ENCODE results near the gene CHMP6. TPM values are rescaled to one million over a fixed set of nuclear protein-coding genes. Genes with fewer than 3 reads are reported as not detected.

Gene CHMP6
- total RNA-seq, 3 donors from 2014 or later (not counting 1 experiment from before 2014, with no cell fraction given) = 26.8 to 33.3 (median 33.0) TPM

DNA sequence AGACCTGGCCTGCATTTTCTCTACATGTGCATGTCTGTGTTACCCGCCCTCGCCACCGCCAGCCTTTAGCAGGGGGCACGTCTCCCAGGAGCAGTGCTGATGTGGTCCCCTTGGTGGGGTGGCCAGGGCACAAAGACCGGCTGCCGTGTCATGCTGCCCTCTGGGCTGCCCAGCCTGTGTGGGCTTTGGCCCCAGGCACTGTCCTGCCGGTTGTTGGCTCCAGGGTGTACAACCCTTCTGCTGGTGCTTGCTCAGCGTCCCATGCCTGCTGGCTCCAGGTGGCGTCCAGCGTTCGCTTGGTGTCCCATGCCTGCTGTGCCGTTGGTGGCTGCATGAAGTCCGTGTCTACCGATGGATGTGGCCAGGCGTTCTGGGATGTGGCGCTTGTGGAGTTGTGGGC lies 47.5 kb downstream of the CHMP6 start:
- H3K27ac Mint-ChIP-seq = no peak overlapping the region
- TF ChIP-seq, protein P1, sequence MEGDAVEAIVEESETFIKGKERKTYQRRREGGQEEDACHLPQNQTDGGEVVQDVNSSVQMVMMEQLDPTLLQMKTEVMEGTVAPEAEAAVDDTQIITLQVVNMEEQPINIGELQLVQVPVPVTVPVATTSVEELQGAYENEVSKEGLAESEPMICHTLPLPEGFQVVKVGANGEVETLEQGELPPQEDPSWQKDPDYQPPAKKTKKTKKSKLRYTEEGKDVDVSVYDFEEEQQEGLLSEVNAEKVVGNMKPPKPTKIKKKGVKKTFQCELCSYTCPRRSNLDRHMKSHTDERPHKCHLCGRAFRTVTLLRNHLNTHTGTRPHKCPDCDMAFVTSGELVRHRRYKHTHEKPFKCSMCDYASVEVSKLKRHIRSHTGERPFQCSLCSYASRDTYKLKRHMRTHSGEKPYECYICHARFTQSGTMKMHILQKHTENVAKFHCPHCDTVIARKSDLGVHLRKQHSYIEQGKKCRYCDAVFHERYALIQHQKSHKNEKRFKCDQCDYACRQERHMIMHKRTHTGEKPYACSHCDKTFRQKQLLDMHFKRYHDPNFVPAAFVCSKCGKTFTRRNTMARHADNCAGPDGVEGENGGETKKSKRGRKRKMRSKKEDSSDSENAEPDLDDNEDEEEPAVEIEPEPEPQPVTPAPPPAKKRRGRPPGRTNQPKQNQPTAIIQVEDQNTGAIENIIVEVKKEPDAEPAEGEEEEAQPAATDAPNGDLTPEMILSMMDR (IDR thresholded peaks at IDR 0.05) = no peak

DNA sequence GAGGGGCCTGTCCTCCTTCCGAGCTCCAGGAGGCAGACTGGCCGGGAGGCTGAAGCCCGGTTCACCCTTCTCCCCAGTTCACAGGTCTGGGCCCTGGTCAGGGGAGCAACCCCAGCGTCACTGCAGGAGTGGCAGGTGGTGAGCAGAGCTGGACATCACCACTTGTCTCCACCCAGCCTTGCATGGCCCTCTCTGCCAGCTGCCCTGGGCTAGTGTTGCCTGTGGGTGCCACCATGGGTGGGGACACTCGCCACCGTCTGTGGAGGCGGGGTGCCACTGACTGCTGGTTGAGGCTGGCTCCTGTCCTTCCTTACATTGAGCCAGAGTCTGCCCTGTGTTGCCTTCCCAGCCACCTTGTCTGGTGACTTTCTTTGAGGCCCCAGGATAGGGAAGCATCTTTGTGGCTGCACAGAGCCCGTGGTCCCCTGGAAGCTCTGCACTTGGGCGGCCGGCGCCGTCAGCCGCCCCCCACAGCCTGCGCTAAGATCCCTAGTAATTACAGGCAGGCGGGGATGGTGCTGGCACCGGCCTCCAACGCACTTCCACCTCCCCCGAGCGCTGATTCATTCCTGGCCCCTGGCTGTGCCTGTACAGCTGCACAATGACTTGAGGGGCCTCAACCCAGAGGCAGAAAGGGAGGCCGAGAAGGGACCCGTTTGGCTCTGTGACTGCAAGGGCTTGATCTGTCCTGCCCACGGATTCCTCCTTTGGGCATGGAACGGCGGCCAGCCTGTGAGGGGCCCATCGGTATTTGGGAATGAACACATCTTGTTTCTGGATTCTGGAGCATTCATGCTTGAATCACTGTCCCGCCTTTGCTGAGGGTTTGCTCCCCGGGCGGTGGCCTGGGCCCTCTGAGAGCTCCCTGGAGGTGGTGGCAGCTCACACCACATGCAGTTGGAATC lies 48.5 kb downstream of the CHMP6 start:
- Histone ChIP-seq H3K27ac (ENCODE audit: low read length) (no peak overlapping the region), H3K36me3 (ENCODE audit: control insufficient read depth, insufficient read depth, low read length) (no peaks in the 10 kb centered on the region), H3K9me3 (ENCODE audit: control insufficient read depth, insufficient read depth, low read length) (no peaks in the 10 kb centered on the region), H3K4me3 (ENCODE audit: low read length) (no peak overlapping the region), H3K4me1 (ENCODE audit: control insufficient read depth, insufficient read depth, low read length) (peaks cover 9% of the 10 kb centered on the region), H3K27me3 (ENCODE audit: control insufficient read depth, insufficient read depth, low read length) (no peaks in the 10 kb centered on the region)
- no peaks in the 10 kb centered on the region for H3K36me3 Mint-ChIP-seq
- 69% methylated on average over 28 of the region's 28 CpGs for WGBS (ENCODE audit: insufficient coverage)
- ATAC-seq (no peak), DNase-seq (no peak)
- peaks cover 0 to 6% of the 10 kb centered on the region in 2 donors for H3K27me3 Mint-ChIP-seq (ENCODE audit: low read depth in 2 of 2)
- peaks cover 8 to 23% of the 10 kb centered on the region in 2 donors for H3K4me1 Mint-ChIP-seq
- no peak overlapping the region for H3K4me3 Mint-ChIP-seq
- TF ChIP-seq, protein P1 (IDR thresholded peaks at IDR 0.05) = no peak
- no peak overlapping the region for H3K27ac Mint-ChIP-seq
- no peaks in the 10 kb centered on the region for H3K9me3 Mint-ChIP-seq
- intact Hi-C loops (cut with micrococcal nuclease) = loop anchor here (10.0 kb wide), 1 partner anchor 205 kb away; no protein-coding TSS in a partner anchor

More for the DNA sequence above, 47.5 kb downstream of the CHMP6 start:
- no peak overlapping the region for H3K4me3 Mint-ChIP-seq
- intact Hi-C loops (cut with micrococcal nuclease) = loop anchor here (10.0 kb wide), 1 partner anchor 206 kb away; no protein-coding TSS in a partner anchor
- no peak for ATAC-seq
- H3K4me3 ChIP-seq (ENCODE audit: low read length) = no peak overlapping the region
- no peak for DNase-seq
- H3K36me3 ChIP-seq (ENCODE audit: control insufficient read depth, insufficient read depth, low read length) = no peaks in the 10 kb centered on the region
- H3K4me1 ChIP-seq (ENCODE audit: control insufficient read depth, insufficient read depth, low read length) = peaks cover 9% of the 10 kb centered on the region
- H3K27me3 Mint-ChIP-seq (ENCODE audit: low read depth in 2 of 2) = peaks cover 0 to 6% of the 10 kb centered on the region in 2 donors
- whole genome bisulfite sequencing (ENCODE audit: insufficient coverage) = 90% methylated on average over 16 of the region's 16 CpGs
- peaks cover 8 to 19% of the 10 kb centered on the region in 2 donors for H3K4me1 Mint-ChIP-seq
- no peaks in the 10 kb centered on the region for H3K9me3 Mint-ChIP-seq
- no peaks in the 10 kb centered on the region for H3K9me3 ChIP-seq (ENCODE audit: control insufficient read depth, insufficient read depth, low read length)
- H3K27ac ChIP-seq (ENCODE audit: low read length) = no peak overlapping the region
- H3K27me3 ChIP-seq (ENCODE audit: control insufficient read depth, insufficient read depth, low read length) = no peaks in the 10 kb centered on the region
- H3K36me3 Mint-ChIP-seq = no peaks in the 10 kb centered on the region

DNA sequence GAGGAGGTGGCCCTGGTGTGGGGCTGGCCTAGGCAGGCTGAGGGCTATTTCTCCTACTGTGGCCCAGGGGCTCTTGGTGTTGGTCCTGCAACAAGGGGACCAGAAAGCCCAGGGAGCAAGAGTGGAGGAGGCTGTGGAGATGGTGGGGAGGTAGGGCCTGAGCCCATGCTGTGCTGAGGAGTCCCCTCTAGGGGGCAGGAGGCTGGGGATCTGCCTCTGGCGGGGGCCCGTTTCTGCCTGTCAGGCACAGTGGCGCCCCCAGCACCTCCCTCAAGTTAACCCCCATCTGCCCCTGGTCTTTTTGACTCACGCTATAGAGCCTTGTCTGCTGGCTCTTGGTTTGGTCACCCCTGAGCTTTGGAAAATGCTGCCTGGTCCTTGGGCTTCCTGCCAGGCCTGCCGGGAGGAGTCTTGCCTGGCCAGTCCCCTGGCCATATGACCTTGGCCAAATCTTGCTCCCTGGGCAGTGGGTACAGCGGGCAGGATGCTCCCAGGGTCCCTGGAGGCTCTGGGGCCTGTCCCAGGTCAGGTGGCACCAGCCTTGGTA lies 49.2 kb downstream of the CHMP6 start:
- H3K27ac ChIP-seq (ENCODE audit: low read length) = no peak overlapping the region
- TF ChIP-seq, protein P1 (IDR thresholded peaks at IDR 0.05) = no peak
- no peaks in the 10 kb centered on the region for H3K36me3 Mint-ChIP-seq
- H3K4me1 ChIP-seq (ENCODE audit: control insufficient read depth, insufficient read depth, low read length) = peaks cover 7% of the 10 kb centered on the region
- intact Hi-C loops (cut with micrococcal nuclease) = no loop called here
- no peaks in the 10 kb centered on the region for H3K27me3 ChIP-seq (ENCODE audit: control insufficient read depth, insufficient read depth, low read length)
- no peak overlapping the region for H3K4me3 Mint-ChIP-seq
- 59% methylated on average over 6 of the region's 6 CpGs for WGBS (ENCODE audit: insufficient coverage)
- ATAC-seq (peak in 2 of 3 donors; percentile 59), DNase-seq (peak in 1 of 2 donors; percentile 37)
- no peaks in the 10 kb centered on the region for H3K36me3 ChIP-seq (ENCODE audit: control insufficient read depth, insufficient read depth, low read length)
- no peaks in the 10 kb centered on the region for H3K9me3 ChIP-seq (ENCODE audit: control insufficient read depth, insufficient read depth, low read length)
- no peaks in the 10 kb centered on the region for H3K9me3 Mint-ChIP-seq
- H3K27me3 Mint-ChIP-seq (ENCODE audit: low read depth in 2 of 2) = peaks cover 0 to 6% of the 10 kb centered on the region in 2 donors
- H3K4me1 Mint-ChIP-seq = peaks cover 6 to 19% of the 10 kb centered on the region in 2 donors
- H3K27ac Mint-ChIP-seq = no peak overlapping the region
- H3K4me3 ChIP-seq (ENCODE audit: low read length) = no peak overlapping the region
